ENCODE measurements around the gene GDPD3. TPM values are rescaled to one million over a fixed set of nuclear protein-coding genes. Genes with fewer than 3 reads are reported as not detected.

The GDPD3 gene
- total RNA-seq, 6 donors from 2014 or later: 1.1 to 17.8 (median 5.4) TPM

GRCh38 chr16:30066761-30067583 is 46.4 kb downstream of the GDPD3 start:
- H3K27me3 ChIP-seq: no peaks in the 10 kb centered on the region
- H3K4me1 ChIP-seq: peaks cover 36 to 54% (median 44%) of the 10 kb centered on the region in 4 donors
- H3K27ac ChIP-seq: peak overlapping the region; percentile 96 to 98 (median 97)
- ATAC-seq (ENCODE audit: low FRiP score in 2 of 2) (no peak), DNase-seq (no peak)
- peaks cover 29 to 52% (median 50%) of the 10 kb centered on the region in 4 donors for H3K36me3 ChIP-seq
- peak overlapping the region; percentile 73 to 99 (median 76) for H3K4me3 ChIP-seq
- 61 to 72% methylated on average over 11 to 21 of the region's 21 CpGs for WGBS, 2 donors
- no peak for TF ChIP-seq EP300 (IDR thresholded peaks at IDR 0.05)
- TF ChIP-seq POLR2AphosphoS5 (IDR thresholded peaks at IDR 0.05): peak; percentile 7 to 14
- no peak for TF ChIP-seq CTCF (IDR thresholded peaks at IDR 0.05)
- peak in 1 of 4 donors; percentile 51 for TF ChIP-seq POLR2A (IDR thresholded peaks at IDR 0.05)
- H3K9me3 ChIP-seq: no peaks in the 10 kb centered on the region

GRCh38 chr16:30065943-30066760 is 47.2 kb downstream of the GDPD3 start:
- Histone ChIP-seq H3K4me3 (peak overlapping the region; percentile 73 to 99 (median 76)), H3K9me3 (no peaks in the 10 kb centered on the region), H3K36me3 (peaks cover 28 to 43% (median 41%) of the 10 kb centered on the region in 4 donors), H3K4me1 (peaks cover 36 to 54% (median 44%) of the 10 kb centered on the region in 4 donors), H3K27ac (peak overlapping the region; percentile 96 to 98 (median 97)), H3K27me3 (no peaks in the 10 kb centered on the region)
- WGBS, 2 donors: 1% methylated on average over 22 to 44 of the region's 44 CpGs
- peak; percentile 16 to 37 for ATAC-seq (ENCODE audit: low FRiP score in 2 of 2)
- peak; percentile 69 to 91 for DNase-seq
- no peak for TF ChIP-seq POLR2AphosphoS5 (IDR thresholded peaks at IDR 0.05)
- no peak for TF ChIP-seq CTCF (IDR thresholded peaks at IDR 0.05)
- no peak for TF ChIP-seq EP300 (IDR thresholded peaks at IDR 0.05)
- no peak for TF ChIP-seq POLR2A (IDR thresholded peaks at IDR 0.05)

GRCh38 chr16:30065102-30065942 is 48.0 kb downstream of the GDPD3 start, which contains the start of gene ALDOA:
TSS of gene ALDOA (plus strand) at chr16:30065760. CDS start at chr16:30066898, 1,138 bp downstream.
- peaks cover 26 to 35% (median 33%) of the 10 kb centered on the region in 4 donors for H3K36me3 ChIP-seq
- peak; percentile 32 to 99 (median 96) for TF ChIP-seq POLR2A (IDR thresholded peaks at IDR 0.05)
- TF ChIP-seq CTCF (IDR thresholded peaks at IDR 0.05): peak in 4 of 6 experiments; percentile 7 to 33 (median 16)
- TF ChIP-seq POLR2AphosphoS5 (IDR thresholded peaks at IDR 0.05): peak; percentile 93 to 97
- TF ChIP-seq EP300 (IDR thresholded peaks at IDR 0.05): peak in 1 of 4 donors; percentile 70
- H3K27me3 ChIP-seq: no peaks in the 10 kb centered on the region
- WGBS, 2 donors: 0% methylated on average over 5 to 37 of the region's 99 CpGs
- peaks cover 36 to 50% (median 44%) of the 10 kb centered on the region in 4 donors for H3K4me1 ChIP-seq
- H3K9me3 ChIP-seq: no peaks in the 10 kb centered on the region
- DNase-seq: peak; percentile 97 to 98
- H3K27ac ChIP-seq: peak within 1 kb of the TSS; percentile 96 to 98 (median 97)
- ATAC-seq (ENCODE audit: low FRiP score in 2 of 2): peak; percentile 96 to 97
- peak within 1 kb of the TSS; percentile 73 to 99 (median 76) for H3K4me3 ChIP-seq

GRCh38 chr16:30064729-30065101 is 48.6 kb downstream of the GDPD3 start:
- ATAC-seq (ENCODE audit: low FRiP score in 2 of 2): no peak
- H3K4me1 ChIP-seq: peaks cover 32 to 46% (median 39%) of the 10 kb centered on the region in 4 donors
- H3K27me3 ChIP-seq: no peaks in the 10 kb centered on the region
- peaks cover 23 to 29% (median 27%) of the 10 kb centered on the region in 4 donors for H3K36me3 ChIP-seq
- H3K27ac ChIP-seq: peak overlapping the region; percentile 96 to 98 (median 97)
- DNase-seq: no peak
- no peaks in the 10 kb centered on the region for H3K9me3 ChIP-seq
- TF ChIP-seq POLR2AphosphoS5 (IDR thresholded peaks at IDR 0.05) (no peak), EP300 (IDR thresholded peaks at IDR 0.05) (no peak), CTCF (IDR thresholded peaks at IDR 0.05) (no peak), POLR2A (IDR thresholded peaks at IDR 0.05) (no peak)
- WGBS, 2 donors: 3% methylated on average over 17 of the region's 25 CpGs; no CpG with 5 or more reads in 1 of the 2 donors
- H3K4me3 ChIP-seq: peak overlapping the region; percentile 55 to 99 (median 76)
